ENCODE data around the gene PEX11A. TPM values are rescaled to one million over a fixed set of nuclear protein-coding genes. Genes with fewer than 3 reads are reported as not detected.
A peak's percentile ranks its signal among the peaks of the same experiment; 100 is the strongest.
"Not testable (repeated sequence)": the region's sequence is repeated elsewhere in the genome, so short reads cannot be mapped to it uniquely, and the experiment has no call there.

The PEX11A gene
- total RNA-seq, 2 donors from 2014 or later = 4.5 to 17.3 TPM

GRCh38 chr15:89693091-89693490 is 2.5 kb upstream of the PEX11A start:
- Histone ChIP-seq H3K9me3 (no peaks in the 10 kb centered on the region), H3K27me3 (replicated peaks; ENCODE audit: insufficient read depth) (no peaks in the 10 kb centered on the region), H3K4me3 (no peak overlapping the region), H3K27ac (no peak overlapping the region), H3K36me3 (no peaks in the 10 kb centered on the region), H3K4me1 (ENCODE audit: control insufficient read depth in 1 of 2, low read depth in 2 of 2) (peaks cover 6 to 22% of the 10 kb centered on the region in 2 donors)
- no peak for TF ChIP-seq CTCF (IDR thresholded peaks at IDR 0.05)
- DNase-seq (ENCODE audit: low spot score) (no peak), ATAC-seq (ENCODE audit: insufficient number of reproducible peaks, low FRiP score, low read depth) (no peak)

- H3K4me3 ChIP-seq = peak overlapping the region; percentile 89
- peak overlapping the region in 1 of 2 donors; percentile 58 for H3K27ac ChIP-seq
- DNase-seq (ENCODE audit: low spot score); H3K27me3 ChIP-seq (replicated peaks; ENCODE audit: insufficient read depth); H3K9me3 ChIP-seq; H3K36me3 ChIP-seq: not testable (repeated sequence)
- peaks cover 15 to 43% of the 10 kb centered on the region in 2 donors for H3K4me1 ChIP-seq (ENCODE audit: control insufficient read depth in 1 of 2, low read depth in 2 of 2)
- ATAC-seq (ENCODE audit: insufficient number of reproducible peaks, low FRiP score, low read depth) = peak; percentile 32
Measured at GRCh38 chr15:89689930-89690275, 651 bp downstream of the PEX11A start.

- H3K27ac ChIP-seq = peak overlapping the region; percentile 65 to 80
- H3K4me3 ChIP-seq = no peak overlapping the region
- DNase-seq (ENCODE audit: low spot score) (no peak), ATAC-seq (ENCODE audit: insufficient number of reproducible peaks, low FRiP score, low read depth) (no peak)
- no peaks in the 10 kb centered on the region for H3K27me3 ChIP-seq (replicated peaks; ENCODE audit: insufficient read depth)
- TF ChIP-seq CTCF (IDR thresholded peaks at IDR 0.05) = no peak
- no peaks in the 10 kb centered on the region for H3K9me3 ChIP-seq
- H3K36me3 ChIP-seq = peaks cover 17% of the 10 kb centered on the region
- H3K4me1 ChIP-seq (ENCODE audit: control insufficient read depth in 1 of 2, low read depth in 2 of 2) = peaks cover 19 to 51% of the 10 kb centered on the region in 2 donors
Measured at GRCh38 chr15:89686522-89686921, 4.0 kb downstream of the PEX11A start.

- TF ChIP-seq CTCF (IDR thresholded peaks at IDR 0.05) = no peak
- DNase-seq (ENCODE audit: low spot score) (no peak), ATAC-seq (ENCODE audit: insufficient number of reproducible peaks, low FRiP score, low read depth) (no peak)
- Histone ChIP-seq H3K9me3 (no peaks in the 10 kb centered on the region), H3K27ac (peak overlapping the region; percentile 58 to 65), H3K4me1 (ENCODE audit: control insufficient read depth in 1 of 2, low read depth in 2 of 2) (peaks cover 23 to 55% of the 10 kb centered on the region in 2 donors), H3K4me3 (no peak overlapping the region), H3K36me3 (peaks cover 17% of the 10 kb centered on the region), H3K27me3 (replicated peaks; ENCODE audit: insufficient read depth) (no peaks in the 10 kb centered on the region)
Measured at GRCh38 chr15:89685995-89686394, 4.6 kb downstream of the PEX11A start.

- peaks cover 17% of the 10 kb centered on the region for H3K36me3 ChIP-seq
- H3K9me3 ChIP-seq = no peaks in the 10 kb centered on the region
- peaks cover 21 to 43% of the 10 kb centered on the region in 2 donors for H3K4me1 ChIP-seq (ENCODE audit: control insufficient read depth in 1 of 2, low read depth in 2 of 2)
- peak overlapping the region; percentile 40 to 48 for H3K27ac ChIP-seq
- H3K4me3 ChIP-seq = no peak overlapping the region
- no peak for TF ChIP-seq CTCF (IDR thresholded peaks at IDR 0.05)
- no peak for ATAC-seq (ENCODE audit: insufficient number of reproducible peaks, low FRiP score, low read depth)
- H3K27me3 ChIP-seq (replicated peaks; ENCODE audit: insufficient read depth) = no peaks in the 10 kb centered on the region
- DNase-seq (ENCODE audit: low spot score) = no peak
Measured at GRCh38 chr15:89681146-89681545, 9.4 kb downstream of the PEX11A start.

- Histone ChIP-seq H3K4me1 (ENCODE audit: control insufficient read depth in 1 of 2, low read depth in 2 of 2) (peaks cover 16 to 35% of the 10 kb centered on the region in 2 donors), H3K4me3 (no peak overlapping the region), H3K27me3 (replicated peaks; ENCODE audit: insufficient read depth) (no peaks in the 10 kb centered on the region), H3K27ac (peak overlapping the region; percentile 40 to 48), H3K36me3 (peaks cover 17% of the 10 kb centered on the region), H3K9me3 (no peaks in the 10 kb centered on the region)
- DNase-seq (ENCODE audit: low spot score) (no peak), ATAC-seq (ENCODE audit: insufficient number of reproducible peaks, low FRiP score, low read depth) (peak; percentile 98)
- no peak for TF ChIP-seq CTCF (IDR thresholded peaks at IDR 0.05)
Measured at GRCh38 chr15:89680282-89680873, 10.2 kb downstream of the PEX11A start.
